Coronary artery (tissue), 2 donors: ENCODE results near the gene IFITM1.
"Not testable (repeated sequence)": the region's sequence is repeated elsewhere in the genome, so short reads cannot be mapped to it uniquely, and the experiment has no call there.

Experiments
- DNase-seq: peaks from one replicate; pipeline ENCODE4 v3.0.0-alpha.2; 2017; ENCODE audit warnings: low spot score
- H3K27ac ChIP-seq, 2 donors: fragments of 200-600 bp; sonication (generic); one replicate each; pipeline ENCODE4 v1.5.1; 2016 to 2019
- H3K4me3 ChIP-seq: fragments of 200-600 bp; sonication (generic); 2 replicates; pipeline ENCODE4 v1.5.1; 2016; ENCODE audit warnings: mild to moderate bottlenecking, moderate library complexity
- TF ChIP-seq, protein P1 (sequence below): fragments of 200-600 bp; sonication (generic); IDR thresholded peaks from one replicate; pipeline ENCODE4 v1.5.1; 2019; ENCODE audit warnings: antibody characterized with exemption

IFITM1 gene

GRCh38 chr11:329886-330253 lies 16.0 kb downstream of the IFITM1 start:
- Histone ChIP-seq H3K4me3 (no peak overlapping the region), H3K27ac (no peak overlapping the region)
- TF ChIP-seq, protein P1, sequence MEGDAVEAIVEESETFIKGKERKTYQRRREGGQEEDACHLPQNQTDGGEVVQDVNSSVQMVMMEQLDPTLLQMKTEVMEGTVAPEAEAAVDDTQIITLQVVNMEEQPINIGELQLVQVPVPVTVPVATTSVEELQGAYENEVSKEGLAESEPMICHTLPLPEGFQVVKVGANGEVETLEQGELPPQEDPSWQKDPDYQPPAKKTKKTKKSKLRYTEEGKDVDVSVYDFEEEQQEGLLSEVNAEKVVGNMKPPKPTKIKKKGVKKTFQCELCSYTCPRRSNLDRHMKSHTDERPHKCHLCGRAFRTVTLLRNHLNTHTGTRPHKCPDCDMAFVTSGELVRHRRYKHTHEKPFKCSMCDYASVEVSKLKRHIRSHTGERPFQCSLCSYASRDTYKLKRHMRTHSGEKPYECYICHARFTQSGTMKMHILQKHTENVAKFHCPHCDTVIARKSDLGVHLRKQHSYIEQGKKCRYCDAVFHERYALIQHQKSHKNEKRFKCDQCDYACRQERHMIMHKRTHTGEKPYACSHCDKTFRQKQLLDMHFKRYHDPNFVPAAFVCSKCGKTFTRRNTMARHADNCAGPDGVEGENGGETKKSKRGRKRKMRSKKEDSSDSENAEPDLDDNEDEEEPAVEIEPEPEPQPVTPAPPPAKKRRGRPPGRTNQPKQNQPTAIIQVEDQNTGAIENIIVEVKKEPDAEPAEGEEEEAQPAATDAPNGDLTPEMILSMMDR, result no peak
- peak; percentile 28 for DNase-seq

DNA sequence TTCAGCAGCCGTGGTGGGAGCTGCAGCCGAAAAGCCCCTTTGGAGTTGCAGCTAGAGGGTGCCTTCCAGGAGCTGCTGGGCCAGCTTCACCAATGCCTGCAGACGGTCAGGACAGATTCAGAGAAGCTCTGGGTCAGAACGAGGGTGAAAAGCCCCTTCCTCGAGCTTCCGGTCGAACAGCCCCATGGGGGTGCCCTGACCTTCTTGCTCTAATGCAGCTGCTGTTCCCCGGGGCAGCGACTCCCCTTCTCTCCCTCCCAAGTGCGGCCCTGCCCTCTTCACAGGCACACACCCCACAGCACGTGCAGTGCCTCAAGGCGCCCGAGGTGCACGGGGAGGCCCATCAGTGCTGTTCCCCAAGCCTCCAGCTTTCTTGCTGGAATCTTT lies 16.5 kb downstream of the IFITM1 start:
- TF ChIP-seq, protein P1, result no peak
- DNase-seq, result peak; percentile 69
- Histone ChIP-seq H3K4me3 (no peak overlapping the region), H3K27ac (no peak overlapping the region)

DNA sequence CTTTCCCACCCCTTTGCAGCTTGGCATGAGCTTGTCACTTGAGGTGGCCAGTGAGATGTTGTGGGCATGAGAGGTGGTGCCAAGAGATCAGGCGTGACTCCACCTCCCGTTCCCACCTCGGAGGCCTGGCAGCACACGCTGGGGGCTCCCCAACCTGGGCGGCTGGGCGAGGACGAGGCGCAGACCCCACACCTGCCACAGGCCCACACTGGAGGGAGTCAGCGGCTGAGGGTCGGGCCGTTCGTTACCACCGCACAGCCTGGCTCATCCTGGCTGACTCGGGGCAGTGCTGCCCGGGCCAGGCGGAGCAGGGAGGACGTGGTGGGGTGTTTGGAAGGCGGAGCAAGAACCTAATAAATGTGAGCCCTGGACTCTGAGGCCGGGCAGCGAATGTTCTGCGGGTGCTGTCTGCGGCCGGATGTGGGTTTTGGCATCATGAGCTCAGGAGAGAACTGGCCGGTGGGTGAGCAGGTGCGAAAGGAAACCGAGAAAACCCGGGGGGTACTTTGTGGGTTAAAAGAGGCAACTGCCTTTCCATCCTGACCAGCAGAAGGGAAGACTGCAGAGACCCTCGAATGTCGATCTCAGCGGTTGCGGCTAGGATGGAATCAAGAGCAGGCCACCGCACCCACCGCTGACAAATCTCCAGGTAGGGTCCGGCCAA lies 17.0 kb downstream of the IFITM1 start:
- TF ChIP-seq, protein P1, result no peak
- Histone ChIP-seq H3K27ac (no peak overlapping the region), H3K4me3 (no peak overlapping the region)
- peak; percentile 66 for DNase-seq

DNA sequence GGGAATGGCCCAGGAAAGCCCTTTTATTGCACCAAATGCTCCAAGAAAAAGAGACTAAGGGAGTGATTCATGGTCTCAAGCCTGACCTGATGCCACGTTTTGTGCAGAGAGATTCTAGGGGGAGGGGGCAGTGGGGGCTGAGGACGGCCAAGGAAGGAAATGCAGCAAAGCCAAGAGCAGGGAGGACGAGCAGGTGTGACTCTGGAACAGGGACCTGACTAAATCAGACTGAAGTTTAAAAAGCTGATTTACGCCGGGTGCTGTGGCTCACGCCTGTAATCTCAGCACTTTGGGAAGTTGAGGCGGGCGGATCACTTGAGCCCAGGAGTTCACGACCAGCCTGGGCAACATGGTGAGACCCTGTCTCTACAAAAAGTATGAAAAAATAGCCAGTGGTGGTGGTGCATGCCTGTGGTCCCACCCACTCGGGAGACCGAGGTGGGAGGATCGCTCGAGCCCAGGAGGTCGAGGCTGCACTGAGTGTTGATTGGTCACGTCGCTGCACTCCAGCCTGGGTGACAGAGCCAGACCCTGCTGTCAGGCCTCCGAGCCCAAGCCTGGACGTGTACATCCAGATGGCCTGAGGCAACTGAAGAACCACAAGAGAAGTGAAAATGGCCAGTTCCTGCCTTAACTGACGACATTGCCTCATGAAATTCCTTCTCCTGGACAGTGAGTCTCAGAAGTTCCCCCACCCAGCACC lies 17.7 kb downstream of the IFITM1 start:
- H3K27ac ChIP-seq, result no peak overlapping the region
- TF ChIP-seq, protein P1, result no peak
- peak; percentile 49 for DNase-seq
- no peak overlapping the region for H3K4me3 ChIP-seq

DNA sequence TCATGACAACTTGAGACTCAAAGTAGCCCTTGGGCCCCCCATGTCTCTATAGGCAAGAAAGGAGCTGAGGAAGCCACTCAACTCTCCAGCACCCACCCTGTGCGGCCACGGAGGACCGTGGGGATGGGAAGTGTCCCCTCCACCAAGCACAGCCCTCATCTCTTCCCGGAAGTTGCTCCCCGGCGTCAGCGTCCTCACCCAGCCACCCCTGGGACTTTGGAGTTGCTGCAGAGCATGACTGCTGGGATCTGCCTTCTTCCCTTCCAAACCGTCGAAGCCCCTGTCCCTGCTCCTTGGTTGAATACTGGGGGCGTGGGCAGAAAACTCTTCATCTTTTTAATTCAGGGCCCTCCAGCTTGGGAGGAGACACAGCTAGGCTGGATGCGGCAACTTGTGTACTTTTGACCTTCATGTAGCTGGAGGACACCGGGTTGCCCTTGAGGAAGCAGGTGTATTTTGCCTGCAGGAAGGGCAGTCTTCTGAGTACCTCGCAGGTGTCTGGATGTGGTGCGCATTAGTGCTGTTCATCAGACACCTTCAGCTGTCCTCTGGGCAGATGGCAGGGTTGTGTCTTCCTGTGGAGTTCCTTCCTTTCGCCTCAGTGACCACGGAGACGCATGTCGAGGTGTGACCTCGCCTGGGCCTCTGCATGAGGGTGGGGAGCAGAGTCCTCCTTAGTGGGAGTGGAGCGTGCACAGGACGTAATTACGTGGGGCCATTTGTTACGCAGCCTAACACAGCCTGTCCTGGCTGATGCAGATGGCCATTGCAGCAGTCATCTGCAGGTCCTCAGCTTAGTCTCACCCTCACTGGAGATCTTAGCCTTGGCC lies 19.0 kb downstream of the IFITM1 start:
- H3K27ac ChIP-seq, result no peak overlapping the region
- peak; percentile 60 for DNase-seq
- H3K4me3 ChIP-seq, result no peak overlapping the region
- TF ChIP-seq, protein P1, result no peak

DNA sequence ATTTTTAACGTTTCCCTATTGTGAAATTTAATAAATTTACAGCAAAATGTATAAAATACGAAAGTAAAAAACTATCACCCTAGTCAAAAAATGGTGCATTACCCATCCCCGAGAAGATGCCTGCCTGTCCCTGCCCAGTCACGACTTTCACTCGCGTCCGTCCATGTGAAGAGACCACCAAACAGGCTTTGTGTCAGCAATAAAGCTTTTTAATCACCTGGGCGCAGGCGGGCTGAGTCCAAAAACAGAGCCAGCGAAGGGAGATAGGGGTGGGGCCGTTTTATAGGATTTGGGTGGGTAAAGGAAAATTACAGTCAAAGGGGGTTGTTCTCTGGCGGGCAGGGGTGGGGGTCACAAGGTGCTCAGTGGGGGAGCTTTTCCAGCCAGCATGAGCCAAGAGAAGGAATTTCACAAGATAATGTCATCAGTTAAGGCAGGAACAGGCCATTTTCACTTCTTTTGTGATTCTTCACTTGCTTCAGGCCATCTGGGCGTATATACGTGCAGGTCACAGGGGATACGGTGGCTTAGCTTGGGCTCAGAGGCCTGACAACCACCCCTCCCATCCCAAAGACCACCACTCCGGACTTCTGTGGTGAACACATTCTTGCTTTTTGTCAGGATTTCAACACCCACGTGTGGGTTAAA lies 19.9 kb downstream of the IFITM1 start:
- peak overlapping the region in 1 of 2 donors; percentile 47 for H3K27ac ChIP-seq
- H3K4me3 ChIP-seq, result not testable (repeated sequence)
- DNase-seq, result peak; percentile 19
